HepG2 (cell line): ENCODE measurements around the gene TADA2B. TPM values are rescaled to one million over a fixed set of nuclear protein-coding genes. Genes with fewer than 3 reads are reported as not detected.

ENCODE experiments used
- ARHGAP35 ChIP-seq: sonication (generic); formaldehyde crosslinking; IDR thresholded peaks from 2 replicates; pipeline ENCODE4 v1.9.0; 2022; ENCODE audit warnings: mild to moderate bottlenecking, inconsistent platforms, moderate library complexity, missing genetic modification reagents, borderline replicate concordance
- FOXM1 ChIP-seq: sonication (generic); formaldehyde crosslinking; IDR thresholded peaks from 2 replicates; pipeline ENCODE4 v1.5.0; 2020; ENCODE audit warnings: missing genetic modification reagents
- KAT7 ChIP-seq: IDR thresholded peaks from 2 replicates; pipeline ENCODE4 v1.6.1; 2018; ENCODE audit warnings: borderline replicate concordance, missing compliant biosample characterization
- MAF1 ChIP-seq: sonication (generic); formaldehyde crosslinking; IDR thresholded peaks from 2 replicates; pipeline ENCODE4 v1.5.0; 2020; ENCODE audit warnings: missing genetic modification reagents, borderline replicate concordance
- MBNL3 ChIP-seq: fragments of 250-450 bp; sonication (Bioruptor Pico); conservative IDR thresholded peaks from 2 replicates; pipeline ENCODE4 v1.8.0; 2022; ENCODE audit warnings: mild to moderate bottlenecking, inconsistent platforms
- NPAS2 ChIP-seq: sonication (generic); formaldehyde crosslinking; IDR thresholded peaks from 2 replicates; pipeline ENCODE4 v1.8.0; 2022; ENCODE audit warnings: mild to moderate bottlenecking, missing genetic modification reagents, borderline replicate concordance
- PCBP1 ChIP-seq: fragments of 200-400 bp; formaldehyde crosslinking; IDR thresholded peaks from 2 replicates; pipeline ENCODE4 v1.6.1; 2017; ENCODE audit warnings: mild to moderate bottlenecking, low read depth, low read length, borderline replicate concordance
- PHB2 ChIP-seq: fragments of 450-650 bp; IDR thresholded peaks from 2 replicates; pipeline ENCODE4 v1.6.1; 2018; ENCODE audit not compliant: partially characterized antibody
- RARG ChIP-seq: sonication (generic); formaldehyde crosslinking; IDR thresholded peaks from 2 replicates; pipeline ENCODE4 v1.4.0; 2020; ENCODE audit warnings: low read depth, mild to moderate bottlenecking, missing genetic modification reagents
- REXO4 ChIP-seq: sonication (generic); formaldehyde crosslinking; IDR thresholded peaks from 2 replicates; pipeline ENCODE4 v1.8.0; 2022; ENCODE audit warnings: missing genetic modification reagents, mild to moderate bottlenecking, borderline replicate concordance
- SP140L ChIP-seq: sonication (generic); formaldehyde crosslinking; IDR thresholded peaks from 2 replicates; pipeline ENCODE4 v1.4.0; 2020; ENCODE audit warnings: missing genetic modification reagents, borderline replicate concordance
- SRF ChIP-seq: IDR thresholded peaks from 2 replicates; pipeline ENCODE4 v1.6.1; 2011; ENCODE audit warnings: mild to moderate bottlenecking, low read depth, low read length, moderate library complexity
- TAF15 ChIP-seq: fragments of 200-400 bp; formaldehyde crosslinking; IDR thresholded peaks from one replicate; pipeline ENCODE4 v1.6.1; 2018; ENCODE audit warnings: mild to moderate bottlenecking, low read depth, low read length; ENCODE audit not compliant: poor library complexity, severe bottlenecking
- TEF ChIP-seq: sonication (generic); formaldehyde crosslinking; IDR thresholded peaks from 2 replicates; pipeline ENCODE4 v1.5.0; 2020; ENCODE audit warnings: missing genetic modification reagents
- XRCC5 ChIP-seq: fragments of 200-400 bp; formaldehyde crosslinking; optimal IDR thresholded peaks from 2 replicates; pipeline ENCODE3; 2017; ENCODE audit warnings: mild to moderate bottlenecking, low read length
- ZBED4 ChIP-seq: sonication (generic); formaldehyde crosslinking; IDR thresholded peaks from 2 replicates; pipeline ENCODE4 v1.4.0; 2020; ENCODE audit warnings: missing genetic modification reagents, borderline replicate concordance
- ZFP90 ChIP-seq: sonication (generic); formaldehyde crosslinking; IDR thresholded peaks from 2 replicates; pipeline ENCODE4 v1.8.0; 2022; ENCODE audit warnings: missing genetic modification reagents, mild to moderate bottlenecking, inconsistent platforms, borderline replicate concordance
- ZFY ChIP-seq: sonication (generic); formaldehyde crosslinking; IDR thresholded peaks from 2 replicates; pipeline ENCODE4 v1.4.0; 2020; ENCODE audit warnings: missing genetic modification reagents
- ZNF17 ChIP-seq: sonication (generic); formaldehyde crosslinking; IDR thresholded peaks from 2 replicates; pipeline ENCODE4 v1.5.0; 2020; ENCODE audit warnings: mild to moderate bottlenecking, missing genetic modification reagents
- ZNF335 ChIP-seq: sonication (generic); formaldehyde crosslinking; IDR thresholded peaks from 2 replicates; pipeline ENCODE4 v1.4.0; 2020; ENCODE audit warnings: missing genetic modification reagents
- ZNF556 ChIP-seq: sonication (generic); formaldehyde crosslinking; IDR thresholded peaks from 2 replicates; pipeline ENCODE4 v1.4.0; 2020; ENCODE audit warnings: mild to moderate bottlenecking, missing genetic modification reagents, borderline replicate concordance
- ZNF567 ChIP-seq: sonication (generic); formaldehyde crosslinking; IDR thresholded peaks from 2 replicates; pipeline ENCODE4 v1.8.1; 2023; ENCODE audit warnings: mild to moderate bottlenecking, missing genetic modification reagents, borderline replicate concordance
- ZNF598 ChIP-seq: sonication (generic); formaldehyde crosslinking; IDR thresholded peaks from 2 replicates; pipeline ENCODE4 v1.5.1; 2020; ENCODE audit warnings: mild to moderate bottlenecking, missing genetic modification reagents, borderline replicate concordance
- ZNF746 ChIP-seq: sonication (generic); formaldehyde crosslinking; IDR thresholded peaks from 2 replicates; pipeline ENCODE4 v1.8.0; 2022; ENCODE audit warnings: mild to moderate bottlenecking, missing genetic modification reagents
- ZNF792 ChIP-seq: IDR thresholded peaks from 2 replicates; pipeline ENCODE4 v1.6.1; 2016
- ZNF816 ChIP-seq: sonication (generic); formaldehyde crosslinking; IDR thresholded peaks from 2 replicates; pipeline ENCODE4 v1.8.0; 2022; ENCODE audit warnings: missing genetic modification reagents, mild to moderate bottlenecking, borderline replicate concordance
- polyA plus RNA-seq, 8 experiments: library from polyadenylated mRNA; depleted of rRNA in 3 of 8; stranded (reverse) in 7 of 8; unstranded in 1 of 8; fragments of >200 nt; fragmentation: Illumina TruSeq in 4 of 8; extraction: Trizol in 4 of 8; gene quantifications; 2 replicates each; pipeline versions ENCODE4 v1.2.1 to v1.2.3, GENCODE V29; 2011 to 2016; ENCODE audit warnings: low read depth in 4 of 8, missing spikeins in 1 of 8, mixed read lengths in 1 of 8; ENCODE audit not compliant: insufficient read depth in 1 of 8
- total RNA-seq, 5 experiments: library from RNA; depleted of rRNA; stranded (reverse); fragments of >200 nt; fragmentation: Illumina TruSeq; extraction: Trizol; gene quantifications; 2 replicates each; pipeline ENCODE4 v1.2.3, GENCODE V29; 2016; ENCODE audit warnings: low read depth in 1 of 5

Gene TADA2B
- total and polyA plus RNA-seq, 2 of the 13 experiments (the other 11 are each of a cell fraction or from before 2014, with no cell fraction given), result 4.6 to 8.9 TPM

- TF ChIP-seq ZBED4 (CRISPR knock-in tag), result peak; percentile 33; the same call in 1 of the 2 replicates
- no peak for TF ChIP-seq ZNF17
- no peak for TF ChIP-seq MBNL3 (CRISPR knock-in tag)
- 0 out of 2 replicates have a peak, but pooled peaks have one; percentile 44 for TF ChIP-seq SRF
- 0 out of 2 replicates have a peak, but pooled peaks have one; percentile 25 for TF ChIP-seq ZNF335
- TF ChIP-seq ZNF746 (CRISPR knock-in tag), result 0 out of 2 replicates have a peak, but pooled peaks have one; percentile 20
- 0 out of 2 replicates have a peak, but pooled peaks have one; percentile 33 for TF ChIP-seq TEF (CRISPR knock-in tag)
- TF ChIP-seq ZNF556 (CRISPR knock-in tag), result peak; percentile 92; the same call in 1 of the 2 replicates
- no peak for TF ChIP-seq NPAS2 (CRISPR knock-in tag)
- TF ChIP-seq ZFP90 (CRISPR knock-in tag), result peak; percentile 51; the same call in 1 of the 2 replicates
- no peak for TF ChIP-seq XRCC5
- no peak for TF ChIP-seq PCBP1
- TF ChIP-seq ARHGAP35 (CRISPR knock-in tag), result peak; percentile 51; the same call in 1 of the 2 replicates
- peak; percentile 95; the same call in 1 of the 2 replicates for TF ChIP-seq RARG (CRISPR knock-in tag)
- no peak; the same call in 1 of the 2 replicates for TF ChIP-seq MAF1 (CRISPR knock-in tag)
- TF ChIP-seq ZNF567 (CRISPR knock-in tag), result 0 out of 2 replicates have a peak, but pooled peaks have one; percentile 40
- peak; percentile 79 for TF ChIP-seq ZFY (CRISPR knock-in tag)
- TF ChIP-seq REXO4 (CRISPR knock-in tag), result no peak
- peak; percentile 74; the same call in 1 of the 2 replicates for TF ChIP-seq ZNF816 (CRISPR knock-in tag)
- no peak for TF ChIP-seq PHB2
- TF ChIP-seq ZNF792 (CRISPR knock-in tag), result peak; percentile 62; the same call in 1 of the 2 replicates
- 0 out of 2 replicates have a peak, but pooled peaks have one; percentile 48 for TF ChIP-seq KAT7 (CRISPR knock-in tag)
- peak; percentile 60; the same call in 1 of the 2 replicates for TF ChIP-seq ZNF598
- TF ChIP-seq FOXM1, result no peak
- no peak for TF ChIP-seq SP140L (CRISPR knock-in tag)
- no peak for TF ChIP-seq TAF15
Measured at GRCh38 chr4:7067452-7068278, 24.5 kb downstream of the TADA2B start, which contains the start of gene GRPEL1 (continued).
